Activated T-cell treated with anti-CD3 and anti-CD28 coated beads for 24 hours (primary cell): ENCODE measurements around the gene INSIG1.

Experiments used
- DNase-seq: peaks from one replicate; pipeline ENCODE4 v3.0.0-alpha.2; 2020; ENCODE audit warnings: low read depth

Gene INSIG1

GRCh38 chr7:155303039-155303593 is 5.4 kb downstream of the INSIG1 start:
- no peak for DNase-seq

- no peak for DNase-seq
Observed at GRCh38 chr7:155303897-155304296, 6.2 kb downstream of the INSIG1 start.

- DNase-seq, result no peak
Observed at GRCh38 chr7:155305231-155305904, 7.7 kb downstream of the INSIG1 start.

GRCh38 chr7:155306673-155307470 is 9.2 kb downstream of the INSIG1 start:
- no peak for DNase-seq

- DNase-seq, result no peak
Observed at GRCh38 chr7:155308330-155309020, 10.8 kb downstream of the INSIG1 start.

GRCh38 chr7:155309021-155309338 is 11.3 kb downstream of the INSIG1 start:
- no peak for DNase-seq

- DNase-seq, result no peak
Observed at GRCh38 chr7:155310425-155311114, 12.9 kb downstream of the INSIG1 start.

GRCh38 chr7:155311826-155312537 is 14.3 kb downstream of the INSIG1 start:
- no peak for DNase-seq

GRCh38 chr7:155312633-155313032 is 15.0 kb downstream of the INSIG1 start:
- no peak for DNase-seq

GRCh38 chr7:155313096-155313495 is 15.4 kb downstream of the INSIG1 start:
- DNase-seq, result no peak

- no peak for DNase-seq
Observed at GRCh38 chr7:155315977-155316376, 18.3 kb downstream of the INSIG1 start.

- no peak for DNase-seq
Observed at GRCh38 chr7:155316427-155317113, 18.9 kb downstream of the INSIG1 start.

GRCh38 chr7:155317114-155317434 is 19.4 kb downstream of the INSIG1 start:
- DNase-seq, result no peak

- DNase-seq, result no peak
Observed at GRCh38 chr7:155318245-155318644, 20.6 kb downstream of the INSIG1 start.

GRCh38 chr7:155322530-155322929 is 24.9 kb downstream of the INSIG1 start:
- no peak for DNase-seq

GRCh38 chr7:155323001-155323638 is 25.4 kb downstream of the INSIG1 start:
- no peak for DNase-seq

- DNase-seq, result no peak
Observed at GRCh38 chr7:155324012-155324917, 26.6 kb downstream of the INSIG1 start.

- DNase-seq, result no peak
Observed at GRCh38 chr7:155324918-155325235, 27.2 kb downstream of the INSIG1 start.

GRCh38 chr7:155326385-155326784 is 28.7 kb downstream of the INSIG1 start:
- no peak for DNase-seq
